ENCODE measurements around the gene SLC26A11.

SLC26A11 gene

GRCh38 chr17:80220054-80220735, at the start of gene SLC26A11, which contains the start of gene SGSH:
SLC26A11 (plus strand) TSS chr17:80220427; CDS start chr17:80221561, 1,134 bp downstream.
SGSH (minus strand) TSS chr17:80220333; CDS start chr17:80220313, 20 bp downstream.
- DNase-seq (ENCODE audit: low spot score), result peak; percentile 99

- no peak for DNase-seq (ENCODE audit: low spot score)
Measured at GRCh38 chr17:80171681-80172080, 48.5 kb upstream of the SLC26A11 start.

- no peak for DNase-seq (ENCODE audit: low spot score)
Measured at GRCh38 chr17:80173126-80173525, 47.1 kb upstream of the SLC26A11 start.

DNA sequence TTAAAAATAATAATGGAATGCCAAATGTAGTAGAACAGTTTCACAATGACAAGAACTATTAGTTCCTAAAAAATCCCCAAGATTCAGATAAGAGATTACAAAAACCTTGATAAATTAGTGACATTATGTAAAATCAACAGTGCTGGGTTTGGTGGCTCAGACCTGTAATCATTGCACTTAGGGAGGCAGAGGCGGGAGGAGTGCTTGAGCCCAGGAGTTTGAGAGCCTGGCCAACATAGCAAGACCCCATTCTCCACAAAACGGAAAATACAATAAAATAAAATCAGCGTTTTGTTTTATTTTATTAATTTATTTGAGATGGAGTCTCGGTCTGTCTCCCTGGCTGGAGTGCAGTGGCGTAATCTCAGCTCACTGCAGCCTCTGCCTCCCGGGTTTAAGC, 46.3 kb upstream of the SLC26A11 start:
- DNase-seq (ENCODE audit: low spot score), result no peak

- no peak for DNase-seq (ENCODE audit: low spot score)
Measured at GRCh38 chr17:80176757-80177156, 43.5 kb upstream of the SLC26A11 start.

DNA sequence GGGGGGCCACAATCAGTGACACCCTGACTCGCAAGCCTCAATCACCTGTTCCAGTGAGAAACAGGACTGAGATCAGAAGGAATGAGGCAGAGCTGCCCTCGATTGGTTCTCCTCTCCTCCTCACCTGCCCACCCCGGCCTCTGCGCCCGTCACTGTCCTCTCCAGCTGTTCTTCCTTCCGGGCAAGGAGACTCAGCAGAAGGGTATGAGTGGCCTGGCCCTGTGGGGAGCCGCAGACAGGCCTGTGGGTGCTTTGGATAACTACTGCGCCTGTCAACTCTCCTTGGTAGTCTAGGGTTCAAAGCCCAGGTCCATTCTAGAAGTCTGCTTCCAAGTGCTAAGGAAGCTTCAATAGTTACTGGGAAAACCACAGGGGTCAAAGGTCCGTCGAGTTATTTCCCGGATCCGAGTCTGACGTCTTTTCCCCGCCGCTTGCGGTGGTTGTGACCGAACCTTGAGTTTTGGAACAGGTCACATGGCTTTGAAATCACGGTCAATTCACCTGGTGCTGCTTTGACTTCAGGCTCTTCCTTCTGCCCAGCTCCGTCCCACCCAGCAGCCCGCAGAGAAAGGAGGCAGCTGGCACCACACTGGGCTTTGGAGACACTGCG, 42.1 kb upstream of the SLC26A11 start:
- no peak for DNase-seq (ENCODE audit: low spot score)

GRCh38 chr17:80180192-80180591, 40.0 kb upstream of the SLC26A11 start:
- no peak for DNase-seq (ENCODE audit: low spot score)

DNA sequence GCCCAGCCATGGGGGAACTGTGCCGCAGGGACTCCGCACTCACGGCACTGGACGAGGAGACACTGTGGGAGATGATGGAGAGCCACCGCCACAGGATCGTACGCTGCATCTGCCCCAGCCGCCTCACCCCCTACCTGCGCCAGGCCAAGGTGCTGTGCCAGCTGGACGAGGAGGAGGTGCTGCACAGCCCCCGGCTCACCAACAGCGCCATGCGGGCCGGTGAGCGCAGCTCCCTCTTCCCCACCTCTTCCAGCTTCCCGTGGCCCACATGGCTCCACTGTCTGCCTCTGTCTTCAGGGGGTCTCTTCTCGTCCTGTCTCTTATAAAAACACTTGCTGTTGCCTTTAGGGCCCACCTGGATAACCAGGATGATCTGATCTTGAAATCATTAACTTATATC, 38.8 kb upstream of the SLC26A11 start:
- DNase-seq (ENCODE audit: low spot score), result no peak

DNA sequence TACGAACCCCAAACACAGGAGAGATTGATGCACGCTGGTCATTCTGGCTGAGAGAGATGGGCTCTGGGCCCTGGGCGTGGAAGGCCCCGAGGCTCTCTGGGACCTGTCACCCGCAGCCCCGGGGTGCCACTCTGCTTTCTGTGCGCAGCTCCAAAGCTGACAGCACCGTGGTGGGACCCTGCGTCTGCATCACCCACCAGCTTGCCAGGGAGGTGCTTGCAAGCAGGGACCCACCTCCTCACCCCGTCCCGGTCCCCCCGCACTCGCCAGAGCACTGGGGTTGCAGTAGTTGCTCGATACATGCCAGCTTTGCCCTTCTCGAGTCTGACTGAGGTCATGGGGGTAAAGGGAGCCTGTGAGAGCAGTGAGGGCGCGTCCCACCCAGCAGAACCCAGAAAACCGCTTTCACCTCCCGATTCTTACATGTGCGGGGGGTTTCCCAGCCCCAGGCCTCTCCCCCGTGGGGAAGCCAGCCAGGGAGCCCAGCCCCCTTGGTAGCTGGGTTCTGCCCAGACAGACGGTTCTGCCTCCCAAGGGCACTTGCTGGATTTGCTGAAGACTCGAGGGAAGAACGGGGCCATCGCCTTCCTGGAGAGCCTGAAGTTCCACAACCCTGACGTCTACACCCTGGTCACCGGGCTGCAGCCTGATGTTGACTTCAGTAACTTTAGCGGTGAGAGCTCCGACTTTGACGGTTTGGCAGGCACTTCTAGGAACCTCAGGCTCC, 37.9 kb upstream of the SLC26A11 start:
- DNase-seq (ENCODE audit: low spot score), result no peak

DNA sequence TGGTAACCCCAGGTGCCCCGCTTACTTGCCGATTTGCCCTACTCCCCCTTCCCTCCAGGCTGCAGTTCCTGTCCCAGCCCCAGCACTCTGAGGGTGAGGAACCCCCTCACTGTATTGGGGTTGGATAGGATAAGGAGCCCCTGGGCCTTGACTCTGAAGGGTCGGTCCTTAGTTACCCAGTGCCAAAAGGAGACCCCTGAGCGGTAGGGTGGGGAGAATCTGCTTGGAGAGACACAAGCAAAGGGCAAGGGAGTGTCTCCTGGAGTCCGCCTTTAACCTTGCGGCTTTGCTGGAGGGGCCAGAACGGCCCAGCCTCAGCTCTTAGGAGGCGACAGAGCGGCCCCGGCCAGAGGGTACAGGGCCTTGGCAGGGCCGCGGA, 37.4 kb upstream of the SLC26A11 start:
- DNase-seq (ENCODE audit: low spot score), result no peak

DNA sequence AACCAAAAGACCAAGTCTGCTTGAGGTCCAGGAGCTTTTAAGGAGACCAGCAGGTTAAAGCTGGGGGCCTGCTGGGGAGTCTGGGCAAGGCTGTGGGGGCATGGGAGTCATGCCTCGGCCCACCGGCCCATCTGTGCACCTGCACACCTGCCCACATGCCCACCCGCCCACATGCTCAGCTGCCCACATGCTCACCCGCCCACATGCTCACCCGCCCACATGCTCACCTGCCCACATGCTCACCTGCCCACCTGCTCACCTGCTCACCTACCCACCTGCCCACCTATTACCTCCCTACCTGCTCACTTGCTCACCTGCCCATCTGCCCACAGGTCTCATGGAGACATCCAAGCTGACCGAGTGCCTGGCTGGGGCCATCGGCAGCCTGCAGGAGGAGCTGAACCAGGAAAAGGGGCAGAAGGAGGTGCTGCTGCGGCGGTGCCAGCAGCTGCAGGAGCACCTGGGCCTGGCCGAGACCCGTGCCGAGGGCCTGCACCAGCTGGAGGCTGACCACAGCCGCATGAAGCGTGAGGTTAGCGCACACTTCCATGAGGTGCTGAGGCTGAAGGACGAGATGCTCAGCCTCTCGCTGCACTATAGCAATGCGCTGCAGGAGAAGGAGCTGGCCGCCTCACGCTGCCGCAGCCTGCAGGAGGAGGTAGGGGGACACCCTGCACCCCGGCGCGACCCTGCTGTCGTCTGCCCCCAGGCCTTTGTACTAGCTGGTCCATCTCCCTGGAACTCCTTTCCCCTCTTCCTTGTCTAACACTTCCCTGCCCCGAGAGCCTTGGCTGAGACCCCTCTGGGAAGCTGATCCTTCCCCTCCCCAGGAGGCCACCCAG, 36.4 kb upstream of the SLC26A11 start:
- DNase-seq (ENCODE audit: low spot score), result no peak

- no peak for DNase-seq (ENCODE audit: low spot score)
Measured at GRCh38 chr17:80184423-80184714, 35.9 kb upstream of the SLC26A11 start.

- DNase-seq (ENCODE audit: low spot score), result no peak
Measured at GRCh38 chr17:80185968-80186367, 34.3 kb upstream of the SLC26A11 start.

GRCh38 chr17:80187090-80187489, 33.1 kb upstream of the SLC26A11 start:
- no peak for DNase-seq (ENCODE audit: low spot score)

DNA sequence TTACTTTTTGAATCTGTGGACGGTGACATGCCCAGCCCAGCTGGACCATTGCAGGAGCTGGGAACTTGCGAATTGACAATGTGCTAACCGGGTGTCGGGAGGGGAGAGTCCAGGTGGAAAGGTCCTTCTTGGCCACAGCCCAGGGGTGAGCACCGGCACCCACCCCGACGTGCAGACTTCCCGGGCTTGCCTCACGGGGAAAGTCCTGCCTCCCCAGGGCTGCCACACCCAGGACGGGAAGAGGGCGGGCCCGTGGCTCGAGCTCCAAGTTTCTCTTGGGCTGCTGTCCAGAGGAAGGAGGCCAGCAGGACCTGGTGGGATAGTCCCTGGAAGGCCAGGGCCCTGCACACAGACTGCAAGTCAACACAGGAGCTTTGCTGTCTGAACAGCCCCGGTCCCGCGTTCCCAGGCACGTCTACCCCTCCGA, 32.7 kb upstream of the SLC26A11 start:
- DNase-seq (ENCODE audit: low spot score), result peak; percentile 80

- no peak for DNase-seq (ENCODE audit: low spot score)
Measured at GRCh38 chr17:80189611-80190010, 30.6 kb upstream of the SLC26A11 start.

GRCh38 chr17:80190716-80191115, 29.5 kb upstream of the SLC26A11 start:
- no peak for DNase-seq (ENCODE audit: low spot score)

- DNase-seq (ENCODE audit: low spot score), result no peak
Measured at GRCh38 chr17:80191192-80191591, 29.0 kb upstream of the SLC26A11 start.

DNA sequence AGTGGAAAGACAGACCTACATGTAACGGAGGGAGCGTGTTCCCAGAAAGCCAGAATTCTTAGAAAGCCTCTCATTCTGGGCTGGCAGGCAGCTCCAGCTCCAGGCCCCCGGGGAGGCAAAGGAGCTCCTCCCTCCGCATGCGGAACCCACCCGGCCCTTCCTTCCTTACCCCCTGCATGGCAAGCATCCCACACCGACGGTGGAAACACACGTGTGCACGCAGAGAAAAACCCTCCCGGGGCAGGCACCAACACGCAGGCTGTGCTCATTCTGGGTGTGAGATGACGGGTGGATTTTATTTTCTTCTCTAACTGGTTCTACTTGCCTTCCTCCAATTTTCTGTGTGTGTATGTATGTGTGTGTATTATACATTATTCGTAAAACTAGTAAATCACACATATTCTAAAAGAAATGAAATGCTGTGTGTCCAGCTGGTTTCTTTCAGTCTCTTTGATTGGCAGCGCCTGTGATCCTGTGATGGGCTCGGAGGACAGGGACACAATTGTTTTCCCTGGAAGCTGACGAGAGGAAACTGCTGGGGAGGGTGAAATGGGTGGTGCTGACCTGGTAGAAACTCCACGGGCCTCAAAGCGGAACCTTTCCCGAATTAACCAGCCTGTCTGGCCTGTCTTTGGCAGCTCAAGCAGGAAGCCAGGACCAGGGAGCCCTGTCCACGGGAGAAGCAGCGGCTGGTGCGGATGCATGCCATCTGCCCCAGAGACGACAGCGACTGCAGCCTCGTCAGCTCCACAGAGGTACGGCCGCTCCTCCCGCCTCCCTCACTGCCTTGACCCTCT, 28.2 kb upstream of the SLC26A11 start:
- peak; percentile 45 for DNase-seq (ENCODE audit: low spot score)

DNA sequence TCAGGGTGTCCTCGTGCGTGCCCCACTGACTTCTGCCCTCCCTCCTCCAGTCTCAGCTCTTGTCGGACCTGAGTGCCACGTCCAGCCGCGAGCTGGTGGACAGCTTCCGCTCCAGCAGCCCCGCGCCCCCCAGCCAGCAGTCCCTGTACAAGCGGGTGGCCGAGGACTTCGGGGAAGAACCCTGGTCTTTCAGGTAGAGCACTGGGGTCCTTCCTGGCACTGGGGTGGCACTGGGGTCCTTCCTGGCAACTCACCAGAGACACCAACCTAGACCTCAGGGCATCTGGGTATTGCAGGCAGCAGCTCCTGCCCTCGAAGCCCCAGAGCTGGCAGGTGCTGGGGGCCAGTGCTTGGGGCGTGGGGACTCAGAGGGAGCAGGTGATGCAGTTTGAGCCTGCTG, 25.1 kb upstream of the SLC26A11 start:
- no peak for DNase-seq (ENCODE audit: low spot score)

DNA sequence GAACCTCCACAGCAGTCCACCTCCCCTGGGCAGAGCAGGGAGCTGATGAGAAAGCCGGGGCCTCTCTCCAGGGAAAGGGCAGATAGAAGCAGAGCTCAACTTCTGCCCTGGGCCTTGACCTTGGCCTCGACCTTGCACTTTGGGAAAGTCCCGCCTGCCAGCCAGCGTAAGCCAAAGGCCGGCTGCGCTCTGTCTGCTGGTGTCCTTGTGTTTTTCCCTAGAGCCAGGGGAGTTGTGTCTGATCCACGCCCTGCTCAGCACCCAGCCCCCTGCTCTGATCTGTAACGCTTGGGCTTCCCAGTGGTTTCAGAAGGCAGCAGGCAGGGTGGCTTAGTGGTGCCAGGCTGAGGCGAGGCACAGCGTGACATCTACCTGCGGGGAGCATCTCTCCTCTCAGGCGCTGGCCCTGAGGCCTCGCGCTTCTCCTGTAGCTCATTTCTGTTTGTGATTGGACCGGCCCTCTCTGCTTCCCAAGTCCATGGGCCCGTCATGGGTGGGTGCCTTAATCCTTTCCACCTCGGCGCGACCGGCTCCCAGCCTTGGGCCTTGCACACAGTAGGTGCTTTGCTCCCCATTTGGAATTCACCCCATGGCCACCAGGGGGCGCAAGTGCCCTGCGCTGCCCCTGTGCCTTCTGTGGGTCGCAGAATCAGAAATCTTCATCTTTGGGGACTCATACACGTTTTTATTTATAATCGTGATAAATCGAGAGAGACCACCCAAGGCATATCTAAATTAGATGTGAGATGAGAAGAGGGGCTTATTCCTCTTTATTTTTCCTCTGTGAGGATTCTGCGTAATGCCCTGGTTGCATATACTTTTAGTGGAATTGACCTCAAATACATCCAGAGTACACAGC, 24.3 kb upstream of the SLC26A11 start:
- peak; percentile 67 for DNase-seq (ENCODE audit: low spot score)

Measured in GM03348 (cell line).